LHCN-M2 (cell line): ENCODE data around the gene BRDT. TPM values are rescaled to one million over a fixed set of nuclear protein-coding genes. Genes with fewer than 3 reads are reported as not detected.

Experiments
- total RNA-seq: library from RNA; depleted of rRNA; stranded (reverse); fragments of >200 nt; gene quantifications from 2 replicates; pipeline ENCODE4 v1.2.3, GENCODE V29; 2014; rRNA removed

BRDT gene
- total RNA-seq, 1 experiment from 2014 or later: not detected

Other genes starting within 250 kb of the BRDT start
- 2.6 and 3.2 TPM in 2 replicates for gene TGFBR3, start 63.2 kb upstream of the BRDT start, total RNA-seq
- gene EPHX4, start 80.6 kb downstream of the BRDT start, total RNA-seq: 0.06 and 0.13 TPM in 2 replicates
- not detected in 2 replicates for gene SETSIP, start 126.0 kb downstream of the BRDT start, total RNA-seq
- gene BTBD8, start 130.9 kb downstream of the BRDT start, total RNA-seq: 2.7 and 3.4 TPM in 2 replicates